HG03175 (cell line): ENCODE results near the gene NEK1.

Experiments used
- ATAC-seq: cut with Tn5 transposase; IDR thresholded peaks from one replicate; pipeline ENCODE4 v1.9.1; 2021; ENCODE audit warnings: mild to moderate bottlenecking, moderate library complexity; ENCODE audit not compliant: unreplicated experiment

NEK1 gene, protein sequence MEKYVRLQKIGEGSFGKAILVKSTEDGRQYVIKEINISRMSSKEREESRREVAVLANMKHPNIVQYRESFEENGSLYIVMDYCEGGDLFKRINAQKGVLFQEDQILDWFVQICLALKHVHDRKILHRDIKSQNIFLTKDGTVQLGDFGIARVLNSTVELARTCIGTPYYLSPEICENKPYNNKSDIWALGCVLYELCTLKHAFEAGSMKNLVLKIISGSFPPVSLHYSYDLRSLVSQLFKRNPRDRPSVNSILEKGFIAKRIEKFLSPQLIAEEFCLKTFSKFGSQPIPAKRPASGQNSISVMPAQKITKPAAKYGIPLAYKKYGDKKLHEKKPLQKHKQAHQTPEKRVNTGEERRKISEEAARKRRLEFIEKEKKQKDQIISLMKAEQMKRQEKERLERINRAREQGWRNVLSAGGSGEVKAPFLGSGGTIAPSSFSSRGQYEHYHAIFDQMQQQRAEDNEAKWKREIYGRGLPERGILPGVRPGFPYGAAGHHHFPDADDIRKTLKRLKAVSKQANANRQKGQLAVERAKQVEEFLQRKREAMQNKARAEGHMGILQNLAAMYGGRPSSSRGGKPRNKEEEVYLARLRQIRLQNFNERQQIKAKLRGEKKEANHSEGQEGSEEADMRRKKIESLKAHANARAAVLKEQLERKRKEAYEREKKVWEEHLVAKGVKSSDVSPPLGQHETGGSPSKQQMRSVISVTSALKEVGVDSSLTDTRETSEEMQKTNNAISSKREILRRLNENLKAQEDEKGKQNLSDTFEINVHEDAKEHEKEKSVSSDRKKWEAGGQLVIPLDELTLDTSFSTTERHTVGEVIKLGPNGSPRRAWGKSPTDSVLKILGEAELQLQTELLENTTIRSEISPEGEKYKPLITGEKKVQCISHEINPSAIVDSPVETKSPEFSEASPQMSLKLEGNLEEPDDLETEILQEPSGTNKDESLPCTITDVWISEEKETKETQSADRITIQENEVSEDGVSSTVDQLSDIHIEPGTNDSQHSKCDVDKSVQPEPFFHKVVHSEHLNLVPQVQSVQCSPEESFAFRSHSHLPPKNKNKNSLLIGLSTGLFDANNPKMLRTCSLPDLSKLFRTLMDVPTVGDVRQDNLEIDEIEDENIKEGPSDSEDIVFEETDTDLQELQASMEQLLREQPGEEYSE (N-terminal part only)

DNA sequence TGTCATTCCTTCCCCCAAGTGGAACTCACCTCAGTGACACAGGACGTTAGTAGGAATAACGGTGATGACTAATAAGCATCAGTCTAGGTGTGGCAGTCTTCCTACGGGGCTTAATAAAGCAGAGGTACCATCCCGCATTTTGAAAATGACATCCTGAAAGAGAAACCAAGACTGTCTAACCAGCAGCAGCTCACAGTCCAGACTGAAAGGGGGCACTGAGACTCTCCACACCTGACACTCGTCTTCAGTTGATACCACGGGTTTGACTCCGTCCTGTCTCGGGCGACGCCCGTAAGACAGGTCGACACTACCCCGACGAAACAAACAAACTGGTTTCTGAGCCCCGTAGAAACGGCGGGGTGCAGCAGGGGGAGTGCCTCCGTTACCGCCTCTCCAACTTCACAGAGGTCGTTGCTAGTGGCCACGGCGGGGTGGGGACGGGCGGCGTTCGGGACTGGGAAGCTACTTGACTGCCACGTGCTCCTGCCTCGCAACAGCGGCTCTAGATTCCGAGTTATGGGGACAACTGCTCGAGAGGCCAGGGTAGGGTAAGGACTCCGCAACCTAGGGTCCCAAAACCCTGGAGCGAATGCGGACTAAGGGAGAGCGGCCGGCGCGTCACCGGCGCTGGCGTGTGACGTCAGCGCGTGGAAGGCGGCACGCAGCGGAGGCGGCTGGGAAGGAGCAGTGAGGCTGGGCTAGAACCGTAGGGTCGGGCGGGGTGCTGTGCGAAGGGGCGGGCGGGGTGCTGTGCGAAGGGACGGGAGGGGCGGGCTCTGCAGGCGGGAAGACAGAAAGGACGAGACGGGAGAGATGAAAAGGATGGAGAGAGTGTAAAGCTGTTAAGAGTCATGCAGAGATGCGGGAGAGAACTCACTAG lies at the start of gene NEK1:
Gene NEK1 (minus strand): TSS at position 593 of the 880 bp plus-strand sequence. CDS start 9,953 bp downstream, outside the sequence.
- peak; percentile 94 for ATAC-seq

DNA sequence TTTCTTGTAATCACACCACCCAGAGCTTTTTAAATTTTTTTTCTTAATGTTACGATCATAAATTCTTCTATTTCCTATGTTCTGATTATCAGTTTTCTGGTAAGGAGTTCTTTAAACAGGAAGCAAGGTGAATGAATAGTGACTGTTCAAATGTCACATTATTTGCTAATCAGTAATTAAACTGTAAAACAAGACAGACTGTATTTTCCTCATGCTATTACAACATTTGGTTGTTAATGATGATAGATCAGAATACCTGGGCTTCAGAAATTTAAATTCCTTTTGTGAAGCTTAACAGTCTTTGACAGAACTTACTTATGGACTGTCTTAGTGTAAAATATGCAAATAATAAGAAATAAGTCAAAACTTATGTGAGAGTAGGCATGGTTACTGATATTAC lies 49.4 kb upstream of the NEK1 start:
- ATAC-seq: no peak

DNA sequence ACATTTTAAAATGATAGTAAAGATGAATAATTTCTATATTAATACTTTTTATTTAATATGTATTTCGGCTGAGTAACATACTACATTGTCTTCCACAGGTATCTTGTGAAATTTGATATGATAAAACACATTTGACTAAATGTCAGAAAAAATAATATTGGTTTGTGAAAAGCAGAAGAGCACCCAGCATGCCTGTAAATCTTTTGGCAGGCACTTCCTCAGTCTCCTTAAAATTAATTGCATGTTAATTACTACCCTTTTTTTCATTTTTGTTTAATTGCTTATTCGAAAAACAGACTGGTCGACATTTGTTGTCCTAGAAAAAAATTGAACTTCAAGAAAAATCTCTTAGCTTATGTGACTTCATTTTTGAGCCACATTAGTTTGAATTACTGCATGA lies 48.5 kb upstream of the NEK1 start:
- ATAC-seq: no peak

DNA sequence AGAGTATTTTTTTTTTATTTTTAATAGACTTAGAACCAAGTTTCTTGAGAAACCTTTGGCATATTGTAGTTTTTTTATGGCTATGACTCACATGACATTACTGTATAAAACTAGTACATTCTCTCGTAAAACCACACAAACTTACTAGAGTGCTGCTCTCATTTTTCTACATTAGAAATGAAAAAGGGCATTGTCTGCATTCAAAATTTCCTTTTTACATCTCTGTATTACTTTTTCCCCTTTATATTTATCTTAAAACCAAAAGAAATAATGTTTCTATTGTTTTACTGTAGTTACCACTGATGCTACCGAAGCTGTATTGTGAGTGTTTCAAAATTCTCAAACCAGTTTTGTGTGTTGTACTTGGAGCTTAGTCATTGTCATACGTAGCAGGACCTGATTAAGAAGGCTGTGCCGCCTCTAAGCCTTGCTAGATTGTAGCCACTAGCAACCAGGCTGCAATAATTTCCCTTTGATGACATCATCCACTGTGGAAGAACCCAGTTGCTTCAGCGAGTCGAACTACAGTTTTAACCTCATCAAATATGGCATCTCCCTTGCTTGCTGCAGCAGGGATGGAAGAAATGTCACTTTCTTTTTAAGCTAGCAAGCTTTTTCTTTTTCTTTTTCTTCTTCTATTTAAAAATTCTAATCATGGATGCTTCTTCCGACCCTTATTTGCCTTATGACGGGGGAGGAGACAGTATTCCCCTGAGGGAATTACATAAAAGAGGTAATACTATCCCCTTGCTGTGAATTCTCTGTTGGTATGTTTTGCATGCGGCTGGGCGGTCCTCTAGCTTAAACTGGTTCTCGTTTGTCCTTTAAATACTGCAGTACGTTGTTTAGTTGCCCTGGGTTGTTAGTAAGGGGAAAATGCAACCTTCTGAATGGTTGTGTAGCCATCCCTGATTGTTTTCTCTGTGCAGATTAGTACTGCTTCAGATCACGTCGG lies 47.6 kb upstream of the NEK1 start:
- peak; percentile 97 for ATAC-seq

DNA sequence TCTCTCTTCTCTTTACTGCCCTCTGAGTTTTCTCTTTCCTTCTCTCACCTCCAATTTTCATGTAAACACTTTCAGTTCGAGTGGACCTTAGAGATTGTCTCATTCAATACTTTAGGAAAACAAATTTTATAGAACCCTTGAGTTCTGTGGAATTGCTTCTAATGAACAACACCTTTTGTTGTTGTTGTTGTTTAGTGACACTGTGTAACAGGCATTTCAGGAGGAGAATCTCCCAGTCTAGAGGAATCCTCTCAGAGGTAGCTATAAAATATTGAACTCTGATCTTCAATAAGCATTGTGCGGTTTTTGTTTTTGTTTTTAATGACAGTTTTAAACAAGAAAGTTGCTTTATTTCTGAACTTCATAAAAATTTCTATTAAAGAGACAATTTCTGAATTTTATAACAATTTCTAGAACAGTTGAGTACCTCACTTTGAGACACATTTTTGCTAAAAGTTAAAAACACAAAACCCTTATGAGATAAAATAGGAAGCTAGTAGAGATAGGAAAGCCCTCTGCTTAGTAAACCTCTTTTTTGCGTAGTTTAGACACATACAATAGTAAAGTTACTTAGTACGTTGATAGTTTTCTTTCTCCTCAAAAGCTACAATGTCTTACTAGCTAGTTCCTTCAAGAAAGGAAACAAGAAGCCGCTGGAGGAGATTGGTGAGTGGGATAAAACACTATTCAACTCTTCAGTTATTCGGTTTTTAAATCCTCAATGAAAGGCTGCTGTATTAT lies 46.8 kb upstream of the NEK1 start:
- no peak for ATAC-seq

DNA sequence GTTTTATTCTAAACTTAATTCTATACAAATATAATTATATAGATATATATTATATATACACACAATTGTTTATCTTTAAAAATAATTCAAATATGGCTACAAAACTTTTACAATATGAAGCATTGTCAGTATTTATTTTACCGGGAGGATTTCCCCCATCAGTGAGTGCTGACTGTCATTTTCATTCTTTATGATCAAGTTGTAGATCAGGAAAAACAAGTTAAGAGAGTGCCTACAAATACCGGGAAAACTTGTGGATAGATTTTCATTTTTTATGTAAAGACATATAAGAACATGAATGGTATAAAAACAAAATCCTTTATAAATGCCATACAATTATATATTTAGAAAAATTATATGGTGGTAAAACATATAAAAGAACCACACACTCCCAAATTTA lies 45.8 kb upstream of the NEK1 start:
- ATAC-seq: no peak

DNA sequence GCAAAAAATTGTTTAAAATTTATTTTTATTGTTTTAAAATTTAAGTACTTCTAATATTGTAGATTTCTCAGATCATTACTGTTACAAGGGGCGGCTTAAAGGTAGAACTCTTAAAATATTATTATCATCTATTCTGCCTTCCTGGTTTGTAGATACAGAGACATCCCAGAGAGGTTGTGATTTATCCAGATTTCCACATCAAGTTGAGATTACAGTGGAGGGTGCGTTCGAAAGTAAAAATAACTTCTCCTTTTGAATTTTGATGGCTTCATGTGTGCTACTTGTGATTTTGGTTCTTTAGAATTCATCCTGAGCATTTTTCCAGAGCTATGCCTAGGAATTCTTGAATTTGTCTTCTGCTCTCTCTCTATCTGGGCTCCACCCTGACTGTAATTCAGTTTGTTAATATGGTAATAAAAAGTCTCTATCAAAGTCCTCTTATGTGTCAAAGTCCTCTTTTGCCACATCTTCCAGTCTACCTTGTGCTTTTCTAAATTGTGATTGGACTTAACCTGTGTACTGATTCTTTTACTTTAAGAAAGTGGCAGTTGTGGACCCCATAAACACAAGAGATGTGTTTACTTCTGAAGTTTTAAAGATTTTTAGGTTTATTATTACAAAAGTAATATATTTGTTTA lies 45.2 kb upstream of the NEK1 start:
- no peak for ATAC-seq

DNA sequence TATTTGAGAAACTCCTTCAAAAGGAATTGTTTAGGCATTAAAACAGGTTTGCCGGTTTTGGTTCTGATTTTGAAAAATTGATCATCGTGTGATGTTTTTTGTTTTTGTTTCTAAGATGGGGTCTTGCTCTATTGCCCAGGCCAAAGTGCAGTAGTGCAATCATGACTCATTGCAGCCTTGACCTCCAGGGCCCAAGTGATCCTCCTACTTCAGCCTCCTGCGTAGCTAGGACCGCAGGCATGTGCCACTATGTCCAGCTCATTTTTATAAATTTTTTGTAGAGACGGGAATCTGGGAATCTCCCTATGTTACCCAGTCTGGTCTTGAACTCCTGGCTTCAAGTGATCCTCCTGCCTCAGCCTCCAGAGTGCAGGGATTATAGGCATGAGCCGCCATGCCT lies 43.0 kb upstream of the NEK1 start:
- no peak for ATAC-seq

DNA sequence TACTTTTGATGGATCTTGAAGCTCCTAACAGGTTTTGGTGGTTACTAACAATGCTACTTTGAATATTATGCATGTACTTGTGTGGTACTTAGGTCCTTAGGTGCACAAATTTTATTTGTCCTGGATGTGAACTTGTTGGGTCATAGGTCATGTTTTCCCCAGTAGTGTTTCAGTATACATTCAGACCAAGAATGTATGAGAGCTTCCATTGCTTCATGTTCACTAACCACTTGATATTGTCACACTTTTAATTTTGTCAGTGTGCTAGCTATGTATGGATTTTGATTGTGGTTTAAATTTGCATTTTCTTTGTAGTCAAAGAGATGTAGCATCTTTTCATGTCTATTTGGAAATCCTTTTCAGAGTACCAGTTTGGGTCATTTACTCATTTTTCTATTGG lies 40.2 kb upstream of the NEK1 start:
- ATAC-seq: no peak

DNA sequence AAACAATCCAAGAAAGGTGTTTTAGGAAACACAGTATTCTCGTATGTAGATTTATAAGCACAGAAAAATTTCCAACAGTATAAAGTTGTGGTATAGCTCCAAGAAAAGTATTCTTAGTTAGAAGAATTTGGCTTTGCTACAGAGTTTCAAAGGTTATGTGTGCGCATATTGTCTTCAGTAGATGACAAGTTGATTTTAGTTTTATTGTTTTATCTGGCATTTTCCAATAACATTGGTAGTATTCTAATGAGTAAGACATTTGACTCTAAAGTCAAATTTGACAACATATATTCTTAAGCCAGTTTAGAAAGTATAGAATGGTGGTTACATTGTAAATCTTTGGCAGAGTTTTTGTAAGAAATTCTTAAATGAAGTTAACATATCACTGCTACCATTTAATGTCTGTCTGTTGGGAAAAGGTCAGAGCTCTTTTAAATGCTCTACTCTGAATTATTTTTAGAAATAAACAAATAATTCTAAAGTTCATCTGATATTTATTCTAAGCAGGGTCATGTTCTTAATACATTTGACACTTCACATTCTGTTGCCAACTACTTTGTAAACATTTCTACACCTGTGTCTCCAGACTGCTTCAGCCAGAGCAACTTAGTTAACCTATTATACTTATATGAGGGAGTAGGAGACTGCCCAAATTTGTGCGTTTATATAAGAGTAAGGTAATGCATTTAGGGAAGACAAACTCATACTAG lies 38.0 kb upstream of the NEK1 start:
- ATAC-seq: no peak

DNA sequence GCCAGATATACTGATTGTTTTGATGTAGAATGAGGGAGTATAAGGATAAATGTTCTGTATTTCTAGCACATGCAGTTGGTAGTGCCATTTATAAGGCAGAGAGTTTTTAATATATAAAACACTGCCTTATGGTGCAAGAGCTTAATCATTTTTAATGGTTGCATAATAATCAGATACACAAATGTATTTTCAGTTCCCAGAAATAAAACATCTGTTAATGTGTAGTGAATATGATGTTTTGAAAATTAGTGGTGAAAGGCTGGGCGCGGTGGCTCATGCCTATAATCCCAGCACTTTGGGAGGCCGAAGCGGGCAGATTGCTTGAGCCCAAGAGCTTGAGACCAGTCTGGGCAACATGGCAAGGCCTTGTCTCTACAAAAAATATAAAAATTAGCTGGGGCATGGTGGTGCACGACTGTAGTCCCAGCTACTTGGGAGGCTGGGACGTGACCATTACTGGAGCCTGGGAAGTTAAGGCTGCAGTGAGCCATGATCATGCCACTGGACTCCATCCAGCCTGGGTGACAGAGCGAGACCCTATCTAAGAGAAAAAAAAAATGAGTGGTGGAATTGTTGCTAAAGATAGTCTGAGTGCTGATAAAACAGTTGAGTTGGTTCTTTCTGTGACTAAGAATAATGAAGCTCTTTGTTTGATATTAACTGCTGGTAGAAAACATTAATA lies 37.3 kb upstream of the NEK1 start:
- ATAC-seq: no peak

DNA sequence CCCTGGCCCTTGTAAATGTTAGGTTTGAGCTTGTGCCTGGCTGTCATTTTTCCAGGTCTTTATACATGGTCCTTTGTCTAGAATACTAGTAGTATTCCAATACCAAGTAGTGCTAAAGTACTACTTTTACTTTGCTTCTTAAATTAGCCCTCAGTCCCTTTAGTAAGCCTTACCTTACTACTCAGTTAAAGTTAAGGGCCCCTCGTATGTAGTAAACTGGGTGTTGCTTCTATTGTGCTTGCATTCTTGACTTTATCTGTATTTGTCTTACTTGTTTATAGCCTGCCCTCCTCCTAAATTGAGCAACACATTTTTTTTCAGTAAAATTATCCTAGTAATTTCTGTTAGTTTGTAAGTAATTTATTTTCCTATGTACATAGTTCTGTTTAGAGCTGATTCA lies 33.2 kb upstream of the NEK1 start:
- no peak for ATAC-seq

DNA sequence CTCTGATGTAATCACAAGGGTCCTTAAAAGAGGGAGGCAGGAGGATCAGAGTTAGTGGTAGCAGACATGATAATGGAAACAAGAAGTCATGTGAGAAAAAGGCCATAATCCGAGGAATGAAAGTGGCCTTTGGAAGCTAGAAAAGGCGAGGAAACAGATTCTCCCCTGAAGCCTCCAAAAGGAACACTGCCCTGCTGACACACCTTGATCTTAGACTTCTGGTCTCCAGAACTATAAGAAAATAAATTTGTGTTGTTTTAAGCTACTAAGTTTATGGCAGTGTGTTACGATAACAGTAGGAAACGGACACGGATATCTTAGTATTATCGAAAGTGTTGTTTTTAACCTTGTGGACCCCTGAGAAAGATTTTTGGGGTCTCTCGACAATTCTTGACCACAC lies 32.4 kb upstream of the NEK1 start:
- ATAC-seq: no peak

DNA sequence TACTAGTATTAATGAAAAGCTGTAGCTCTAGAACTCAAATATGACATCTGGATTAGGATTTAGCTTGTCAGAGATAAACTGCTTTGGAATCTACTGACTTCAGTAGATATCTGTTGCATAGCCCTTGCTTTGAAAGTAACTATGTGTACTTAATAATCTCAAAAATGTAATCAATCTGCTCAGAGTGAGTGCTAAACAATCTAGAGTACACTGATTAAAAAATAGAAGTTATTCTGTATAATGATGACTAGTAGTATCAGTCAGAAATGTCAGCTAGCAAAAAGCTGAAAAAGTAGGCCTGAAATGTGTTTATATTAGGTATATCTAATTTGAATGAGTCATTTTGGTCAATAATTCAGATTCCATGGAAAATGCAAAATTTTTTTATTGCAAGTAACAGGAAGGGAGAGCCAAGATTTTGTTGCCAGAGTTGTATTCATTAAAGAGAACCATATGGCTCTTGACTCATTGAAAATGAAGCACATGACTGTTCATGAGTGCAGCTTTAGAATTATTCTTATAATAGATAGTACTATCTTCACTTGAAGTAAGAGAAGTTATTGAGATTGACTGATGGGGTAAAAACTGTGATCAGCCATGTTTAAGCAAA lies 28.0 kb upstream of the NEK1 start:
- ATAC-seq: no peak

DNA sequence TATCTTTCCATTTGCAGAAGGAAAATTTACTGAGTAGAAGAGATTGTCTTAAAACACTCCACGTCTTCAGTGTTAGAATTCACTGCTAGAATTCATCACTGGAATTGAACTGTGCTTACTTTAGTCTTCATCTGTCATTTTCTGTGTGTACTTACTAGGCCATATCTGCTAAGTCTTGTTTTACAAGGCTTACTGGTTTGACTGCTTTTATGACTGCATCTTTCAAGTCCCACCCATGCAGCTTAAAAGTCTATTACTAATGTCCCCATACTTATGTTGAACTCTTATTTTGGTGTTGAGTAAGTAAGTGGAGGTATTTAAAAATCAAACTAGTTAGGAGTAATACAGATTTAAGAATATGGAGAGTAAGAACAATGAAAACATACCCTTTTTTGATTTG lies 22.6 kb upstream of the NEK1 start:
- ATAC-seq: no peak

DNA sequence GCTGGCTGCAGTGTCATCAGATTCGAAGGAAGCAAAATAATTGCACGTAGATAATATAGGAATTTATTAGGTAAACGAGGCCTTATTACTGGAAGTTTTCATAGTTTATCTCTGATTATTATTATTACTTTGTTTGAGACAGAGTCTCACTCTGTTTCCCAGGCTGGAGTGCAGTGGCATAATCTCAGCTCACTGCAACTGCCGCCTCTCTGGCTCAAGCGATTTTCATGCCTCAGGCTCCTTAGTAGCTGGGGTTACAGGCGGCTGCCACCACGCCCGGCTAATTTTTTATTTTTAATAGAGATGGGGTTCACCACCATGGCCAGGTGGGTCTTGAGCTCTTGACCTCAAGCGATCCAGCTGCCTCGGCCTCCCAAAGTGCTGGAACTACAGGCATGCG lies 20.5 kb upstream of the NEK1 start:
- no peak for ATAC-seq

DNA sequence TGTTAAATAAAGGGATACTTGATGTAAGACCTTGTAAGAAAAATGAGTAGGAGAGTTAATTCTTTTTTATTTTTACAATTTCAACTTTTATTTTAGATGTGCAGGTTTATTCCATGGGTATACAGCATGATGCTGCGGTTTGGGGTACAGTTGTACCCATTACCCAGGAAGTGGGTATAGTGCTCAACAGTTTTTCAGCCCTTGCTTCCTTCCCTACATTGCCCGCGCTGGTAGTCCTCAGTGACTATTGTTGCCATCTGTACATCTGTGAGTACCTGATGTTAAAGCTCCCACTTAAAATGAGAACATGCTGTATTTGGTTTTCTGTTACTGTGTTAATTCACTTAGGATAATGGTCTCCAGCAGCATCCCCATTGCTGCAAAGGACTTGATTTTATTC lies 17.7 kb upstream of the NEK1 start:
- ATAC-seq: no peak
